Nephron progenitor cell (in vitro differentiated cells): ENCODE data around the gene ZNF354C.

Experiments used
- DNase-seq: peaks from one replicate; pipeline ENCODE4 v3.0.0; 2021
- H3K27ac Mint-ChIP-seq: 2 replicates; pipeline ENCODE4 v1.8.0; 2021; ENCODE audit warnings: mild to moderate bottlenecking, moderate library complexity, mixed read lengths
- H3K27me3 Mint-ChIP-seq: 2 replicates; pipeline ENCODE4 v1.8.0; 2021; ENCODE audit warnings: mild to moderate bottlenecking, low read depth, mixed read lengths; ENCODE audit not compliant: poor library complexity
- H3K36me3 Mint-ChIP-seq: 2 replicates; pipeline ENCODE4 v1.8.0; 2021; ENCODE audit warnings: low read depth, mixed read lengths
- H3K4me1 Mint-ChIP-seq: 2 replicates; pipeline ENCODE4 v1.8.0; 2021; ENCODE audit warnings: mixed read lengths
- H3K4me3 Mint-ChIP-seq: 2 replicates; pipeline ENCODE4 v1.8.0; 2021; ENCODE audit warnings: mild to moderate bottlenecking, moderate library complexity, mixed read lengths
- H3K9me3 Mint-ChIP-seq: 2 replicates; pipeline ENCODE4 v1.8.0; 2021; ENCODE audit warnings: mild to moderate bottlenecking, moderate library complexity, mixed read lengths
- CTCF ChIP-seq: fragments of 200-600 bp; sonication (generic); IDR thresholded peaks from 2 replicates; pipeline ENCODE4 v1.5.0; 2021; ENCODE audit warnings: antibody characterized with exemption

Gene ZNF354C

GRCh38 chr5:179124273-179124852 lies 64.2 kb downstream of the ZNF354C start:
- H3K27me3 Mint-ChIP-seq, result peaks cover 5% of the 10 kb centered on the region
- H3K4me3 Mint-ChIP-seq, result no peak overlapping the region
- no peak for TF ChIP-seq CTCF
- no peak for DNase-seq
- peaks cover 35% of the 10 kb centered on the region for H3K36me3 Mint-ChIP-seq
- no peaks in the 10 kb centered on the region for H3K4me1 Mint-ChIP-seq
- no peak overlapping the region for H3K27ac Mint-ChIP-seq
- H3K9me3 Mint-ChIP-seq, result peaks cover 72% of the 10 kb centered on the region

GRCh38 chr5:179124853-179125788 lies 64.9 kb downstream of the ZNF354C start:
- Mint-ChIP-seq H3K9me3 (peaks cover 72% of the 10 kb centered on the region), H3K27ac (no peak overlapping the region), H3K27me3 (peaks cover 6% of the 10 kb centered on the region), H3K4me1 (no peaks in the 10 kb centered on the region), H3K36me3 (peaks cover 38% of the 10 kb centered on the region), H3K4me3 (no peak overlapping the region)
- no peak for DNase-seq
- TF ChIP-seq CTCF, result no peak

- H3K4me3 Mint-ChIP-seq, result no peak overlapping the region
- H3K27ac Mint-ChIP-seq, result no peak overlapping the region
- no peaks in the 10 kb centered on the region for H3K4me1 Mint-ChIP-seq
- DNase-seq, result no peak
- H3K9me3 Mint-ChIP-seq, result peaks cover 74% of the 10 kb centered on the region
- peaks cover 35% of the 10 kb centered on the region for H3K36me3 Mint-ChIP-seq
- TF ChIP-seq CTCF, result no peak
- H3K27me3 Mint-ChIP-seq, result peaks cover 6% of the 10 kb centered on the region
Observed at GRCh38 chr5:179125789-179126505, 65.8 kb downstream of the ZNF354C start.

- Mint-ChIP-seq H3K27ac (no peak overlapping the region), H3K4me3 (no peak overlapping the region), H3K27me3 (peaks cover 6% of the 10 kb centered on the region), H3K9me3 (peaks cover 75% of the 10 kb centered on the region), H3K36me3 (peaks cover 35% of the 10 kb centered on the region), H3K4me1 (no peaks in the 10 kb centered on the region)
- DNase-seq, result no peak
- no peak for TF ChIP-seq CTCF
Observed at GRCh38 chr5:179126506-179126991, 66.4 kb downstream of the ZNF354C start.

- no peak overlapping the region for H3K4me3 Mint-ChIP-seq
- no peaks in the 10 kb centered on the region for H3K4me1 Mint-ChIP-seq
- H3K9me3 Mint-ChIP-seq, result peaks cover 69% of the 10 kb centered on the region
- peaks cover 6% of the 10 kb centered on the region for H3K27me3 Mint-ChIP-seq
- no peak overlapping the region for H3K27ac Mint-ChIP-seq
- DNase-seq, result no peak
- H3K36me3 Mint-ChIP-seq, result peaks cover 35% of the 10 kb centered on the region
- TF ChIP-seq CTCF, result no peak
Observed at GRCh38 chr5:179127136-179128040, 67.2 kb downstream of the ZNF354C start.
